Keratinocyte (primary cell): ENCODE data around the gene SASH1. TPM values are rescaled to one million over a fixed set of nuclear protein-coding genes. Genes with fewer than 3 reads are reported as not detected.

Experiments
- DNase-seq: peaks from one replicate; pipeline ENCODE4 v3.0.0-alpha.2; 2011; ENCODE audit warnings: low read depth, missing footprints, low spot score
- FAIRE-seq: peaks from 2 replicates; lab custom pipeline; 2011; peaks lifted over from hg19 to GRCh38; lab: Jason Lieb, UNC
- H2AFZ ChIP-seq: 2 replicates; pipeline ENCODE4 v1.6.0; 2012; ENCODE audit warnings: low read length, control low read depth, inconsistent platforms; ENCODE audit not compliant: control insufficient read depth
- H3K27ac ChIP-seq: 2 replicates; pipeline ENCODE4 v1.5.1; 2011; ENCODE audit warnings: low read length; ENCODE audit not compliant: control insufficient read depth, insufficient read depth
- H3K27me3 ChIP-seq: 3 replicates; pipeline ENCODE4 v1.6.0; 2011; ENCODE audit warnings: low read length; ENCODE audit not compliant: control insufficient read depth, insufficient read depth; ENCODE audit errors: extremely low read depth
- H3K36me3 ChIP-seq, 2 experiments: 2 replicates in 1 of 2; 3 replicates in 1 of 2; pipeline ENCODE4 v1.5.1; 2011; ENCODE audit warnings: low read length in 2 of 2, mild to moderate bottlenecking in 1 of 2; ENCODE audit not compliant: control insufficient read depth in 2 of 2, insufficient read depth in 2 of 2; ENCODE audit errors: extremely low read depth in 1 of 2
- H3K4me1 ChIP-seq: 3 replicates; pipeline ENCODE4 v1.5.1; 2011; ENCODE audit warnings: low read length; ENCODE audit not compliant: control insufficient read depth, insufficient read depth; ENCODE audit errors: extremely low read depth
- H3K4me2 ChIP-seq: 3 replicates; pipeline ENCODE4 v1.6.0; 2011; ENCODE audit warnings: low read depth, low read length; ENCODE audit not compliant: control insufficient read depth, insufficient read depth; ENCODE audit errors: extremely low read depth
- H3K4me3 ChIP-seq, 3 experiments: fragments of 200-600 bp in 1 of 3; sonication (generic) in 1 of 3; 2 replicates in 2 of 3; 3 replicates in 1 of 3; pipeline ENCODE4 v1.5.1; 2011 to 2016; ENCODE audit warnings: low read length in 3 of 3, mild to moderate bottlenecking in 3 of 3, control low read depth in 2 of 3, inconsistent platforms in 1 of 3, low read depth in 1 of 3, mixed read lengths in 1 of 3, mixed run types in 1 of 3, moderate library complexity in 1 of 3; ENCODE audit not compliant: control insufficient read depth in 2 of 3, insufficient read depth in 2 of 3; ENCODE audit errors: extremely low read depth in 1 of 3
- H3K79me2 ChIP-seq: 2 replicates; pipeline ENCODE4 v1.6.0; 2012; ENCODE audit warnings: low read length; ENCODE audit not compliant: control insufficient read depth, insufficient read depth
- H3K9ac ChIP-seq: 3 replicates; pipeline ENCODE4 v1.6.0; 2011; ENCODE audit warnings: low read length; ENCODE audit not compliant: control insufficient read depth, insufficient read depth; ENCODE audit errors: extremely low read depth
- H3K9me1 ChIP-seq: 3 replicates; pipeline ENCODE4 v1.6.0; 2011; ENCODE audit warnings: low read length; ENCODE audit not compliant: control insufficient read depth, insufficient read depth; ENCODE audit errors: extremely low read depth
- H3K9me3 ChIP-seq: 2 replicates; pipeline ENCODE4 v1.5.1; 2012; ENCODE audit warnings: low read depth, low read length; ENCODE audit not compliant: control insufficient read depth
- H4K20me1 ChIP-seq: 3 replicates; pipeline ENCODE4 v1.6.0; 2011; ENCODE audit warnings: low read length; ENCODE audit not compliant: control insufficient read depth, insufficient read depth; ENCODE audit errors: extremely low read depth
- EZH2 ChIP-seq: IDR thresholded peaks from one replicate; pipeline ENCODE4 v1.6.1; 2012; ENCODE audit warnings: inconsistent platforms, mild to moderate bottlenecking, low read length, moderate library complexity
- dilution Hi-C: fragments of 300-500 bp; cut with MboI; formaldehyde crosslinking; loops from one replicate; pipeline ENCODE4 v1.7.0; 2020; ENCODE audit warnings: low sequenced_read_pairs; ENCODE audit not compliant: extremely low pct_ligation_motif_present
- polyA plus RNA-seq, 5 experiments: library from polyadenylated mRNA; depleted of rRNA in 3 of 5; stranded (reverse) in 3 of 5; stranded (forward) in 1 of 5; unstranded in 1 of 5; fragments of >200 nt; gene quantifications; 1 replicate in 1 of 5; 2 replicates in 3 of 5; 3 replicates in 1 of 5; pipeline versions ENCODE4 v1.2.1 to v1.2.3, GENCODE V29; 2011 to 2012; ENCODE audit warnings: missing spikeins in 2 of 5, low read depth in 1 of 5, low replicate concordance in 1 of 5
- TF ChIP-seq, protein P1 (sequence below), 3 experiments: IDR thresholded peaks in 1 of 3; conservative IDR thresholded peaks in 1 of 3; optimal IDR thresholded peaks in 1 of 3; 2 replicates in 2 of 3; 3 replicates in 1 of 3; pipeline versions ENCODE3 to v1.5.1; 2011; ENCODE audit warnings: low read length in 3 of 3, mild to moderate bottlenecking in 3 of 3, moderate library complexity in 2 of 3, control low read depth in 1 of 3, inconsistent platforms in 1 of 3; ENCODE audit not compliant: insufficient read depth in 2 of 3; ENCODE audit errors: extremely low read depth in 1 of 3

SASH1 gene
- polyA plus RNA-seq, 1 donor (not counting 4 experiments of a cell fraction or from before 2014, with no cell fraction given), result 4.4 TPM

DNA sequence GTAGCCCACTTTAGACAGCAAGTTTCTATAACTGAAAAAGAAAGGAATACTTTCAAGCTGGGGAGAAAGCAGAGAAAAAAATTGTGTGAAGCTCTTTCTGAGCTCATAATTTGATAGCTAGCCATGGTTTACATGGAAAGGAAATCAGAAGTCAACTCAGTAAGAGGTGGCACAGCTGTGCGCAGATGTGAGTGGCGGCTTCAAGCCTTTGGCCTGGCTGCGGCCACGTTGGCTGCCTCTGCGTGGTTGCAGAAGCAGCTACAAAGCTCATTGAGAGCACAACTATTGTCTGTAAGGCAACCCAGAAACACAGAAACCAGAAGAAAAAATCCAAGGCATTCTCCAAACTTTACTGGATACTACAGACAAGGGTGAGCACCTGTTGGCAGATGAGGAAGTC is 136.9 kb downstream of the SASH1 start:
- Histone ChIP-seq H3K4me2 (no peak overlapping the region), H3K9me3 (no peaks in the 10 kb centered on the region), H3K4me3 (no peak overlapping the region), H3K27me3 (no peaks in the 10 kb centered on the region), H4K20me1 (no peaks in the 10 kb centered on the region), H3K27ac (no peak overlapping the region), H3K36me3 (peaks cover 0 to 2% of the 10 kb centered on the region in 2 experiments), H2AFZ (no peak overlapping the region), H3K9ac (no peak overlapping the region), H3K9me1 (no peaks in the 10 kb centered on the region), H3K79me2 (no peaks in the 10 kb centered on the region), H3K4me1 (no peaks in the 10 kb centered on the region)
- TF ChIP-seq, protein P1, sequence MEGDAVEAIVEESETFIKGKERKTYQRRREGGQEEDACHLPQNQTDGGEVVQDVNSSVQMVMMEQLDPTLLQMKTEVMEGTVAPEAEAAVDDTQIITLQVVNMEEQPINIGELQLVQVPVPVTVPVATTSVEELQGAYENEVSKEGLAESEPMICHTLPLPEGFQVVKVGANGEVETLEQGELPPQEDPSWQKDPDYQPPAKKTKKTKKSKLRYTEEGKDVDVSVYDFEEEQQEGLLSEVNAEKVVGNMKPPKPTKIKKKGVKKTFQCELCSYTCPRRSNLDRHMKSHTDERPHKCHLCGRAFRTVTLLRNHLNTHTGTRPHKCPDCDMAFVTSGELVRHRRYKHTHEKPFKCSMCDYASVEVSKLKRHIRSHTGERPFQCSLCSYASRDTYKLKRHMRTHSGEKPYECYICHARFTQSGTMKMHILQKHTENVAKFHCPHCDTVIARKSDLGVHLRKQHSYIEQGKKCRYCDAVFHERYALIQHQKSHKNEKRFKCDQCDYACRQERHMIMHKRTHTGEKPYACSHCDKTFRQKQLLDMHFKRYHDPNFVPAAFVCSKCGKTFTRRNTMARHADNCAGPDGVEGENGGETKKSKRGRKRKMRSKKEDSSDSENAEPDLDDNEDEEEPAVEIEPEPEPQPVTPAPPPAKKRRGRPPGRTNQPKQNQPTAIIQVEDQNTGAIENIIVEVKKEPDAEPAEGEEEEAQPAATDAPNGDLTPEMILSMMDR (optimal IDR thresholded peaks at IDR 0.05 in 1 of 3, IDR thresholded peaks at IDR 0.05 in 1 of 3, conservative IDR thresholded peaks at IDR 0.05 in 1 of 3; ENCODE audit: extremely low read depth in 1 of 3, insufficient read depth in 2 of 3, low read length in 3 of 3), result no peak
- no peak for TF ChIP-seq EZH2
- no peak for FAIRE-seq
- DNase-seq, result no peak
- dilution Hi-C loops, result no loop called here

DNA sequence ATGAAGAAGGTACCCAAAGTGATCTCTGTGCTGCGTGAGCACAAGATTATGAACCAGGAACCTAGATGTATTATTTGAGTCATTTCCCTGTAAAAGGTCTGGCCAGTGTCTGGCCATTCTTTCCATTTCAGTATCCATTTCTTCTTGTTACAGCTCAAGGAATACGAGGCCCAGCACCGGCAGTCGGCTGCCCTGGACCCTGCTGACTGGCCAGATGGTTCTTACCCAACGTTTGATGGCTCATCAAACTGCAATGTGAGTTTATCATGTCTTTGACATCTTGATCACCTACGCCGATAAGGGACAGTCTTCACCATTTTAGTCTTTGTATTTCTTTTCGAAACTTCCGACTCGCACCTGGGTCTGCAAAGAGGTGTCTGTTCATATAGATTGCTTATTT is 144.8 kb downstream of the SASH1 start:
- TF ChIP-seq, protein P1 (optimal IDR thresholded peaks at IDR 0.05 in 1 of 3, IDR thresholded peaks at IDR 0.05 in 1 of 3, conservative IDR thresholded peaks at IDR 0.05 in 1 of 3; ENCODE audit: extremely low read depth in 1 of 3, insufficient read depth in 2 of 3, low read length in 3 of 3), result no peak
- TF ChIP-seq EZH2, result no peak
- Histone ChIP-seq H3K4me2 (no peak overlapping the region), H3K4me3 (no peak overlapping the region), H3K79me2 (no peaks in the 10 kb centered on the region), H3K9me1 (no peaks in the 10 kb centered on the region), H4K20me1 (no peaks in the 10 kb centered on the region), H3K9me3 (no peaks in the 10 kb centered on the region), H3K4me1 (no peaks in the 10 kb centered on the region), H3K36me3 (no peaks in the 10 kb centered on the region), H3K9ac (no peak overlapping the region), H3K27ac (no peak overlapping the region), H3K27me3 (no peaks in the 10 kb centered on the region), H2AFZ (no peak overlapping the region)
- no peak for DNase-seq
- dilution Hi-C loops, result no loop called here
- FAIRE-seq, result no peak
